Ectodermal cell (in vitro differentiated cells): ENCODE measurements around the gene PIN1.
A peak's percentile ranks its signal among the peaks of the same experiment; 100 is the strongest.

Experiments used
- H3K27ac ChIP-seq: 2 replicates; pipeline ENCODE4 v1.7.0; 2013; ENCODE audit warnings: mild to moderate bottlenecking, low read depth, low read length; ENCODE audit not compliant: insufficient read depth, poor library complexity, severe bottlenecking
- H3K27me3 ChIP-seq: 2 replicates; pipeline ENCODE4 v1.7.0; 2013; ENCODE audit warnings: mild to moderate bottlenecking, low read length; ENCODE audit not compliant: insufficient read depth, control insufficient read depth, poor library complexity, severe bottlenecking
- H3K36me3 ChIP-seq: one replicate; pipeline ENCODE4 v1.7.0; 2013; ENCODE audit warnings: low read length; ENCODE audit not compliant: control insufficient read depth, insufficient read depth
- H3K4me1 ChIP-seq: one replicate; pipeline ENCODE4 v1.7.0; 2013; ENCODE audit warnings: low read length; ENCODE audit not compliant: control insufficient read depth, insufficient read depth
- H3K4me3 ChIP-seq: 2 replicates; pipeline ENCODE4 v1.7.0; 2013; ENCODE audit warnings: low read depth, low read length, control low read depth; ENCODE audit not compliant: insufficient read depth
- H3K9me3 ChIP-seq: 2 replicates; pipeline ENCODE4 v1.7.0; 2013; ENCODE audit warnings: mild to moderate bottlenecking, low read length, moderate library complexity; ENCODE audit not compliant: control insufficient read depth
- WGBS, 2 experiments: methylation state at CpG; one replicate each; pipeline ENCODE4 v1.1.7; 2013; ENCODE audit warnings: missing lambda C conversion rate in 2 of 2; 5-methylcytosine and 5-hydroxymethylcytosine counted together

The PIN1 gene

DNA sequence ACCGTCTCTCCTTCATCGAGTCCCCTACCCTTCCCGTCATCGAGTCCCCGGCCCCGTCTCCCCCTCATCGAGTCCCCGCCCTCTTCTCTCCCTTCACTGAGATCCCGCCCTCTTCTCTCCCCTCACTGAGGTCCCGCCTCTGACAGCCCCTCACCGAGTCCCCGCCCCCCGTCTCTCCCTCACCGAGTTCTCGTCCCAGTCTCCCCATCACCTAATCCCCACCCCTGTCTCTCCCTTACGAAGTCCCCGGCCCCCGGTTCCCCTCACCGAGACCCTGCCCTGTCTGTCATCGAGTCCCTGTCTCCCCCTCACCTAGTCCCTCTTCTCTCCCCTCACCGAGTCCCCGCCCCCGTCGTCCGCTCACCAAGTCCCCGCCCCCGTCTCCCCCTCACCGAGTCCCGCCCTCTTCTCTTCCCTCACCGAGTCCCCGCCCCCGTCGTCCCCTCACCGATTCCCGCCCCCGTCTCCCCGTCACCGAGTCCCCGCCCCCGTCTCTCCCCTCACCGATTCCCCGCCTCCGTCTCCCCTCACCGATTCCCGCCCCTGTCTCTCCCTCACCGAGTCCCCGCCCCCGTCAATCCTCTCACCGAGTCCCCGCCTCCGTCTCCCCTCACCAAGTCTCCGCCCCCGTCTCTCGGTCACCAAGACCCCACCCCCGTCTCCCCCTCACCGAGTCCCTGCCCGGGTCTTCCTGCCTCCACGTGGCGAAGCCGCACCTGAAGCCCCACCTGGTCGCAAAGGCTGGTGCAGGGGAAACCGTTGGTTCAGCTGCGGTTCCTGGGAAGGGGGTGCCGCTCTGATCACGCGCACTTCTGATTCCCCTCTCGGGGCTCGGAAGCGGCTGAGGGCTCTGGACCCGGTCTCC lies 42.7 kb upstream of the PIN1 start:
- H3K36me3 ChIP-seq, result no peaks in the 10 kb centered on the region
- H3K4me3 ChIP-seq, result peak overlapping the region; percentile 67
- no peaks in the 10 kb centered on the region for H3K9me3 ChIP-seq
- H3K27me3 ChIP-seq, result peaks cover 6% of the 10 kb centered on the region
- H3K4me1 ChIP-seq, result no peaks in the 10 kb centered on the region
- 0% methylated on average over 58 to 70 of the region's 70 CpGs for WGBS, 2 experiments
- peak overlapping the region; percentile 77 for H3K27ac ChIP-seq

GRCh38 chr19:9793071-9793591 lies 42.0 kb upstream of the PIN1 start:
- no peaks in the 10 kb centered on the region for H3K4me1 ChIP-seq
- H3K27me3 ChIP-seq, result peaks cover 6% of the 10 kb centered on the region
- 24% methylated on average over 36 of the region's 36 CpGs for WGBS, 2 experiments
- no peaks in the 10 kb centered on the region for H3K9me3 ChIP-seq
- H3K36me3 ChIP-seq, result no peaks in the 10 kb centered on the region
- H3K27ac ChIP-seq, result peak overlapping the region; percentile 77
- H3K4me3 ChIP-seq, result peak overlapping the region; percentile 67

GRCh38 chr19:9796113-9796773 lies 38.9 kb upstream of the PIN1 start:
- Histone ChIP-seq H3K4me3 (no peak overlapping the region), H3K27ac (no peak overlapping the region), H3K36me3 (no peaks in the 10 kb centered on the region), H3K4me1 (no peaks in the 10 kb centered on the region), H3K9me3 (no peaks in the 10 kb centered on the region), H3K27me3 (peaks cover 6% of the 10 kb centered on the region)
- 53 to 57% methylated on average over 5 to 6 of the region's 6 CpGs for WGBS, 2 experiments

DNA sequence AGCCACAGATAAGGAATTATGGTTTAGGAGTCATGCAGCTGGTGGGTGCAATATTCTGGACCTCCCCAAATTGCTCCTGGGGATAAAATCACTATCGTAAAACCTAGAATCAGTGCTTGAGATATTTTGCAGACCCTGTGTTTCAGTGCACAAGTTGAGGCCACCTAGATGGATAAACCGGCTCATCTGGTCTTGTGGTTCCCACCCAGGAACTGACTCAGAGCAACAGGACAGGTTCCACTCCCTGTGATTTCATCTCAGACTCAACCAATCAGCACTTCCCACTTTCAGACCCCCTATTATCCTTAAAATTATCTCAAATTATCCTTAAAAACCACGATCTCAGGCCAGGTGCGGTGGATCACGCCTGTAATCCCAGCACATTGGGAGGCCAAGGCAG lies 37.2 kb upstream of the PIN1 start:
- peaks cover 6% of the 10 kb centered on the region for H3K27me3 ChIP-seq
- WGBS, 2 experiments, result 93 to 95% methylated on average over 5 of the region's 5 CpGs
- H3K36me3 ChIP-seq, result no peaks in the 10 kb centered on the region
- H3K27ac ChIP-seq, result no peak overlapping the region
- H3K4me3 ChIP-seq, result no peak overlapping the region
- no peaks in the 10 kb centered on the region for H3K9me3 ChIP-seq
- H3K4me1 ChIP-seq, result no peaks in the 10 kb centered on the region

GRCh38 chr19:9799162-9799561 lies 36.0 kb upstream of the PIN1 start:
- Histone ChIP-seq H3K9me3 (no peaks in the 10 kb centered on the region), H3K4me1 (no peaks in the 10 kb centered on the region), H3K4me3 (no peak overlapping the region), H3K27ac (no peak overlapping the region), H3K36me3 (no peaks in the 10 kb centered on the region), H3K27me3 (no peaks in the 10 kb centered on the region)

- H3K4me1 ChIP-seq, result no peaks in the 10 kb centered on the region
- H3K36me3 ChIP-seq, result no peaks in the 10 kb centered on the region
- no peaks in the 10 kb centered on the region for H3K27me3 ChIP-seq
- WGBS, 2 experiments, result 88 to 91% methylated on average over 10 of the region's 10 CpGs
- no peaks in the 10 kb centered on the region for H3K9me3 ChIP-seq
- H3K4me3 ChIP-seq, result no peak overlapping the region
- no peak overlapping the region for H3K27ac ChIP-seq
Observed at GRCh38 chr19:9801976-9802375, 33.1 kb upstream of the PIN1 start.

- Histone ChIP-seq H3K27me3 (no peaks in the 10 kb centered on the region), H3K36me3 (peaks cover 15% of the 10 kb centered on the region), H3K4me3 (no peak overlapping the region), H3K27ac (no peak overlapping the region), H3K4me1 (no peaks in the 10 kb centered on the region), H3K9me3 (no peaks in the 10 kb centered on the region)
- WGBS, 2 experiments, result 91 to 96% methylated on average over 3 of the region's 3 CpGs
Observed at GRCh38 chr19:9806803-9807202, 28.3 kb upstream of the PIN1 start.

- 90 to 95% methylated on average over 11 of the region's 11 CpGs for WGBS, 2 experiments
- Histone ChIP-seq H3K27me3 (no peaks in the 10 kb centered on the region), H3K27ac (no peak overlapping the region), H3K4me1 (no peaks in the 10 kb centered on the region), H3K4me3 (no peak overlapping the region), H3K9me3 (no peaks in the 10 kb centered on the region), H3K36me3 (peaks cover 15% of the 10 kb centered on the region)
Observed at GRCh38 chr19:9808855-9809824, 26.0 kb upstream of the PIN1 start.

DNA sequence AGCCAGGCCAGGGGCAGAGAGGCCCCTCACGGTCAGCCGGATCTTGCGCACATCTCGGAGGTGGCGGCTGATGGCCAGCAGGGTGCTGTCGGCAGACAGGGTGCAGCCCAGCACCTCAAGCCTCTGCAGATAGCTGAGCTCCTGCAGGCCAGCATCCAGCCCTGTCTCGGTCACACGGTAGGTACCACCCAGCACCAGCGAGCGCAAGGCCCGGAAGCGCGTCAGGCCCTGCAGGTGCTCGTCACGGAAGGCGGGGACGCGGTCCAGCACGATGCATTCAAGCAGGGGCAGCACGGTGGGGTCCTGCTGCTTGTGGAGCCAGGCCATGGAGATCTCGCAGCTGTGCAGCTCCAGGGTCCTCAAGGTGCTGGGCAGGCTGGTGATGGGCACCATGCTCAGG lies 24.0 kb upstream of the PIN1 start:
- H3K36me3 ChIP-seq, result peaks cover 15% of the 10 kb centered on the region
- H3K9me3 ChIP-seq, result no peaks in the 10 kb centered on the region
- no peaks in the 10 kb centered on the region for H3K27me3 ChIP-seq
- H3K4me3 ChIP-seq, result no peak overlapping the region
- H3K27ac ChIP-seq, result no peak overlapping the region
- no peaks in the 10 kb centered on the region for H3K4me1 ChIP-seq
- WGBS, 2 experiments, result 97% methylated on average over 21 of the region's 21 CpGs
